Vagina (tissue), 2 donors: ENCODE measurements around the gene EIF4E.
"Not testable (repeated sequence)": the region's sequence is repeated elsewhere in the genome, so short reads cannot be mapped to it uniquely, and the experiment has no call there.

Experiments used
- POLR2A ChIP-seq, 2 donors: fragments of 450-650 bp; IDR thresholded peaks; one replicate each; pipeline ENCODE4 v1.6.1; 2017; ENCODE audit warnings: antibody characterized with exemption in 2 of 2, mild to moderate bottlenecking in 2 of 2, moderate library complexity in 2 of 2
- POLR2AphosphoS5 ChIP-seq, 2 donors: sonication (generic); formaldehyde crosslinking; IDR thresholded peaks; one replicate each; pipeline ENCODE4 v1.9.0; 2017; ENCODE audit warnings: antibody characterized with exemption in 2 of 2, mild to moderate bottlenecking in 2 of 2, low read depth in 1 of 2; ENCODE audit not compliant: insufficient read depth in 1 of 2
- TF ChIP-seq, protein P1 (sequence below), 3 experiments: fragments of 450-650 bp in 2 of 3; fragments of 200-600 bp in 1 of 3; sonication (generic) in 1 of 3; IDR thresholded peaks; one replicate each; pipeline ENCODE4 v1.5.1; 2017 to 2019; ENCODE audit warnings: antibody characterized with exemption in 3 of 3, mild to moderate bottlenecking in 2 of 3, moderate library complexity in 2 of 3

DNA sequence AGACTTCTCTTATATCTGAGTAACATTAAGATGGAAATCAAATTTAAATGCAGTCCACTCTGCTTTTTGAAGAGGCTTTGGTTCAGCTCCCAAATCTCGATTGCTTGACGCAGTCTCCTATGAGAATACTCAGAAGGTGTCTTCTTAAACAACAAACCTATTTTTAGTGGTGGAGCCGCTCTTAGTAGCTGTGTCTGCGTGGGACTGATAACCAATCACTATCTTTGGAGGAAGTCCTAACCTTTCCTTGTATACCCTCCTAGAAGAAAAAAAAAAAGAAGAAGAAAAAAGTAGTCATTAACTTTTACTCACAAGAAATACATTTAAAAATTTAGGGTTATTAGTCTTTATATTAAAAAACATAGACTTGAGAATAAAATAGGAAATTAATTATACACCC lies 48.0 kb downstream of the EIF4E start:
- TF ChIP-seq, protein P1, sequence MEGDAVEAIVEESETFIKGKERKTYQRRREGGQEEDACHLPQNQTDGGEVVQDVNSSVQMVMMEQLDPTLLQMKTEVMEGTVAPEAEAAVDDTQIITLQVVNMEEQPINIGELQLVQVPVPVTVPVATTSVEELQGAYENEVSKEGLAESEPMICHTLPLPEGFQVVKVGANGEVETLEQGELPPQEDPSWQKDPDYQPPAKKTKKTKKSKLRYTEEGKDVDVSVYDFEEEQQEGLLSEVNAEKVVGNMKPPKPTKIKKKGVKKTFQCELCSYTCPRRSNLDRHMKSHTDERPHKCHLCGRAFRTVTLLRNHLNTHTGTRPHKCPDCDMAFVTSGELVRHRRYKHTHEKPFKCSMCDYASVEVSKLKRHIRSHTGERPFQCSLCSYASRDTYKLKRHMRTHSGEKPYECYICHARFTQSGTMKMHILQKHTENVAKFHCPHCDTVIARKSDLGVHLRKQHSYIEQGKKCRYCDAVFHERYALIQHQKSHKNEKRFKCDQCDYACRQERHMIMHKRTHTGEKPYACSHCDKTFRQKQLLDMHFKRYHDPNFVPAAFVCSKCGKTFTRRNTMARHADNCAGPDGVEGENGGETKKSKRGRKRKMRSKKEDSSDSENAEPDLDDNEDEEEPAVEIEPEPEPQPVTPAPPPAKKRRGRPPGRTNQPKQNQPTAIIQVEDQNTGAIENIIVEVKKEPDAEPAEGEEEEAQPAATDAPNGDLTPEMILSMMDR (IDR thresholded peaks at IDR 0.05): not testable (repeated sequence)
- TF ChIP-seq POLR2AphosphoS5 (IDR thresholded peaks at IDR 0.05; ENCODE audit: insufficient read depth in 1 of 2, low read depth in 1 of 2); POLR2A (IDR thresholded peaks at IDR 0.05): not testable (repeated sequence)
